Transverse colon (tissue), 4 donors: ENCODE data around the gene HOXA3. TPM values are rescaled to one million over a fixed set of nuclear protein-coding genes. Genes with fewer than 3 reads are reported as not detected.

Experiments
- DNase-seq: peaks from one replicate; pipeline ENCODE4 v3.0.0-alpha.2; 2019
- H3K27ac ChIP-seq, 4 donors: fragments of 200-600 bp; sonication (generic); 2 replicates each; pipeline ENCODE4 v1.5.1; 2016 to 2018; ENCODE audit warnings: inconsistent platforms in 4 of 4
- H3K27me3 ChIP-seq: fragments of 200-600 bp; sonication (generic); 2 replicates; pipeline ENCODE4 v1.5.1; 2017; ENCODE audit warnings: inconsistent platforms
- H3K36me3 ChIP-seq, 4 donors: fragments of 200-600 bp; sonication (generic); 2 replicates each; pipeline ENCODE4 v1.5.1; 2017 to 2019; ENCODE audit warnings: inconsistent platforms in 4 of 4
- H3K4me1 ChIP-seq, 4 donors: fragments of 200-600 bp; sonication (generic); 2 replicates each; pipeline ENCODE4 v1.5.1; 2017 to 2020; ENCODE audit warnings: inconsistent platforms in 4 of 4
- H3K4me3 ChIP-seq, 4 donors: fragments of 200-600 bp; sonication (generic); 1 replicate in 1 of 4; 2 replicates in 3 of 4; pipeline versions ENCODE4 v1.5.1 to v1.6.1; 2017 to 2019; ENCODE audit warnings: inconsistent platforms in 4 of 4
- H3K9me3 ChIP-seq, 2 donors: fragments of 200-600 bp; sonication (generic); 2 replicates each; pipeline ENCODE4 v1.5.1; 2017 to 2019; ENCODE audit warnings: inconsistent platforms in 2 of 2
- CTCF ChIP-seq, 5 experiments: fragments of 200-600 bp in 3 of 5; fragments of 450-650 bp in 2 of 5; sonication (generic) in 3 of 5; IDR thresholded peaks; 1 replicate in 2 of 5; 2 replicates in 3 of 5; pipeline ENCODE4 v1.5.1; 2016 to 2017; ENCODE audit warnings: antibody characterized with exemption in 5 of 5, inconsistent platforms in 3 of 5, mild to moderate bottlenecking in 2 of 5, moderate library complexity in 1 of 5
- EP300 ChIP-seq: sonication (generic); formaldehyde crosslinking; IDR thresholded peaks from one replicate; pipeline ENCODE4 v1.6.1; 2017; ENCODE audit warnings: antibody characterized with exemption, low read depth
- POLR2A ChIP-seq: fragments of 450-650 bp; IDR thresholded peaks from one replicate; pipeline ENCODE4 v1.6.1; 2016; ENCODE audit warnings: antibody characterized with exemption, mild to moderate bottlenecking, moderate library complexity
- POLR2AphosphoS5 ChIP-seq, 3 donors: sonication (generic); formaldehyde crosslinking; IDR thresholded peaks; one replicate each; pipeline ENCODE4 v1.6.1; 2016; ENCODE audit warnings: antibody characterized with exemption in 3 of 3
- WGBS, 2 donors: methylation state at CpG; one replicate each; pipeline ENCODE4 v1.1.5; 2018; ENCODE audit warnings: low coverage in 1 of 2; 5-methylcytosine and 5-hydroxymethylcytosine counted together
- in situ Hi-C, 4 donors: fragments of 200-750 bp; cut with MboI; loops; one replicate each; pipeline versions ENCODE4 v1.15.0 to v1.15.1; 2017; ENCODE audit warnings: low sequenced_read_pairs in 3 of 4, low pct_ligation_motif_present in 1 of 4, low pct_unique_long_range_greater_than_20kb in 1 of 4
- intact Hi-C: fragments of 100-400 bp; cut with DNase I; formaldehyde crosslinking; loops from one replicate; pipeline ENCODE4 v1.15.1; 2023; ENCODE audit warnings: low total_unique reads
- total RNA-seq, 4 donors: library from RNA; depleted of rRNA; stranded (reverse); fragments of >200 nt; gene quantifications; one replicate each; pipeline ENCODE4 v1.1.0, GENCODE V29; 2016

The HOXA3 gene
- 10 to 100 TPM; 14.1 to 27.3 (median 15.7) TPM for total RNA-seq

DNA sequence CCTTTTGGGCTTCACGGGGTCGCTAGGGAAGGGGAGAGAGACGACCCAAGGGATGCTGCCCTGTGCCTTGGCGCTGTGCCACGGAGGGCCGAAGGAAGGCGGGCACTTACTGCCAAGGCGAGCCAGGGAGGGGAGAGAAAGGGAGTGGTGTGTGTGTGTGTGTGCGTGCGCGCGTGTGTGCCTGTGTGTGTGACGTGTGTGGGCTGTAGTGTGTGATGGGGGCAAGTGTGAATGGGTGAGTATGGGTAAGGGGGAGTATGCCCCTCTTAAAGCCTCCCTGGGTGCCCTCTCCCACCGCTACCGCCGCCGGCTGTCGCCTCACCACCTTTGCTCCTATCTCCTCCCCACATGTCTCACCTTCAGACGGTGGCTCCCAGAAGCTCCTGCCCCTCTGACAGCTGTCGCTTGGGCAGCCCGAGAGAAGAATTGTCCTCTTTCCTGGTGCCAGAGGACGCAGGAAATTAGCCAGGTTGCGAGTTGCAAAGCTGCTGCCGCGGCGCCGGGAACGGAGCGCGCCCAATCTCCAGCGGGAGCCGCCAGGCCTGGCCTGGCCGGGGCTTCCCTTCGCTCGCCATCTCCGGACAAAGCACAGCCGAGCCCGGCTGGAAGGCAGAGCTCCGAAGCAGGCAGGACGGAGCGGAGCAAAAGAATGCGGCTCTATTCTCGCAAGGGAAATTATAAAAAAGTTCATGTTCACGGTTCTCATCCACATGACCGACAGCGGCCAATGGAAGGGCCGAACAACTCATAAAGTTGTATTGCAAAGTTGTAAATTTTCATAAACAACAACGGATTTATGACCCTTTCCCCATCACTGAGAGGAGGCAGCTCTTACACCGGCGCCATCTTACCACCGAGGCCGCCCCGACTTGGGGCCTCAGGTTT is at the start of gene HOXA3:
TSS of gene HOXA3 (minus strand) at position 653 of the 885 bp plus-strand sequence. CDS start 41,943 bp downstream, outside the sequence.
- peaks cover 59% of the 10 kb centered on the region for H3K27me3 ChIP-seq

GRCh38 chr7:27201580-27202017 is 49.2 kb upstream of the HOXA3 start:
- no peak for DNase-seq
- peak overlapping the region; percentile 76 to 99 (median 96) for H3K27ac ChIP-seq
- H3K4me3 ChIP-seq, result peak overlapping the region in 3 of 4 donors; percentile 57 to 73 (median 59)
- H3K9me3 ChIP-seq, result no peaks in the 10 kb centered on the region
- peaks cover 4 to 32% (median 13%) of the 10 kb centered on the region in 4 donors for H3K4me1 ChIP-seq
- intact Hi-C loops, result loop anchor here (10.0 kb wide), 1 partner anchor 373 kb away; no protein-coding TSS in a partner anchor
- whole genome bisulfite sequencing, 2 donors, result 27% methylated on average over 4 of the region's 4 CpGs; no CpG with 5 or more reads in 1 of the 2 donors
- in situ Hi-C loops, result loop anchor here (10.0 to 25.0 kb wide), 7 partner anchors 373 to 811 kb away; no protein-coding TSS in a partner anchor
- no peaks in the 10 kb centered on the region for H3K36me3 ChIP-seq
- peaks cover 91% of the 10 kb centered on the region for H3K27me3 ChIP-seq
- peak; percentile 51 for TF ChIP-seq POLR2A
- TF ChIP-seq CTCF (IDR thresholded peaks at IDR 0.05), result no peak

More for the DNA sequence above, at the start of gene HOXA3:
- Histone ChIP-seq H3K4me3 (peak within 1 kb of the TSS; percentile 71 to 81 (median 76)), H3K36me3 (no peaks in the 10 kb centered on the region), H3K27ac (peak within 1 kb of the TSS; percentile 95 to 99 (median 98)), H3K9me3 (no peaks in the 10 kb centered on the region), H3K4me1 (peaks cover 21 to 79% (median 57%) of the 10 kb centered on the region in 4 donors)
- in situ Hi-C loops, result loop anchor here in 3 of 4 donors (10.0 to 25.0 kb wide), 4 partner anchors 787 to 1290 kb away; no protein-coding TSS in a partner anchor
- WGBS, 2 donors, result 5% methylated on average over 53 of the region's 53 CpGs; no CpG with 5 or more reads in 1 of the 2 donors
- peak; percentile 84 for DNase-seq
- no peak for TF ChIP-seq CTCF (IDR thresholded peaks at IDR 0.05)
- peak; percentile 96 for TF ChIP-seq POLR2A
- no peak for TF ChIP-seq EP300
- peak; percentile 86 to 98 (median 98) for TF ChIP-seq POLR2AphosphoS5 (IDR thresholded peaks at IDR 0.05)
- intact Hi-C loops, result no loop called here

GRCh38 chr7:27200761-27201579 is 48.6 kb upstream of the HOXA3 start:
- H3K4me3 ChIP-seq, result peak overlapping the region; percentile 40 to 73 (median 58)
- H3K4me1 ChIP-seq, result peaks cover 4 to 32% (median 12%) of the 10 kb centered on the region in 4 donors
- 0 to 25% methylated on average over 3 to 14 of the region's 14 CpGs for WGBS, 2 donors
- no peaks in the 10 kb centered on the region for H3K9me3 ChIP-seq
- intact Hi-C loops (loop anchor here (10.0 kb wide), 1 partner anchor 374 kb away; no protein-coding TSS in a partner anchor), in situ Hi-C loops (loop anchor here (10.0 to 25.0 kb wide), 7 partner anchors 374 to 811 kb away; no protein-coding TSS in a partner anchor)
- peak overlapping the region; percentile 76 to 99 (median 96) for H3K27ac ChIP-seq
- DNase-seq, result no peak
- no peaks in the 10 kb centered on the region for H3K36me3 ChIP-seq
- TF ChIP-seq CTCF (IDR thresholded peaks at IDR 0.05) (no peak), EP300 (no peak), POLR2A (peak; percentile 7), POLR2AphosphoS5 (IDR thresholded peaks at IDR 0.05) (peak in 2 of 3 donors; percentile 43 to 81)
- H3K27me3 ChIP-seq, result peaks cover 89% of the 10 kb centered on the region
